Activated T-cell treated with anti-CD3 and anti-CD28 coated beads for 24 hours (primary cell): ENCODE measurements around the gene PPT1.

Source experiments
- DNase-seq: peaks from one replicate; pipeline ENCODE4 v3.0.0-alpha.2; 2020; ENCODE audit warnings: low read depth

PPT1 gene

GRCh38 chr1:40092706-40093639 is 4.1 kb downstream of the PPT1 start:
- no peak for DNase-seq

DNA sequence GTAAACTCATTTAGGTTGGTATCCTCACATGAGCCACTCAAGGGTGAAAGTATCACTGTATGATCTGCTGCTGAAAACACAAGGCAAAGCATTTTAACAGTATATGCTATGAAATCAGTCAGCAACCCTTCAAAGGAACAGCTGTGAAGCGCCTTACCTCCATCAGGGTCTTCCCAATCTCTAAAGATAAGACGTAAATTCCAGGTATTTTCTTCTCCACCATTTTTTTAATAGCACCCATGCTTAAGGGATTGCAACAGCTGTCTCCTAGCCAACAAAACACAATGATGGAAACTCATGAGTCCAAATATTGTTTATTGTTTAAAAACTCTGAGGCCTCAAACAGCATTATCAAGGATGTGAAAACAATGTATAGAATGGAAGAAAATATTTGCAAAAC is 4.8 kb downstream of the PPT1 start:
- DNase-seq: no peak

DNA sequence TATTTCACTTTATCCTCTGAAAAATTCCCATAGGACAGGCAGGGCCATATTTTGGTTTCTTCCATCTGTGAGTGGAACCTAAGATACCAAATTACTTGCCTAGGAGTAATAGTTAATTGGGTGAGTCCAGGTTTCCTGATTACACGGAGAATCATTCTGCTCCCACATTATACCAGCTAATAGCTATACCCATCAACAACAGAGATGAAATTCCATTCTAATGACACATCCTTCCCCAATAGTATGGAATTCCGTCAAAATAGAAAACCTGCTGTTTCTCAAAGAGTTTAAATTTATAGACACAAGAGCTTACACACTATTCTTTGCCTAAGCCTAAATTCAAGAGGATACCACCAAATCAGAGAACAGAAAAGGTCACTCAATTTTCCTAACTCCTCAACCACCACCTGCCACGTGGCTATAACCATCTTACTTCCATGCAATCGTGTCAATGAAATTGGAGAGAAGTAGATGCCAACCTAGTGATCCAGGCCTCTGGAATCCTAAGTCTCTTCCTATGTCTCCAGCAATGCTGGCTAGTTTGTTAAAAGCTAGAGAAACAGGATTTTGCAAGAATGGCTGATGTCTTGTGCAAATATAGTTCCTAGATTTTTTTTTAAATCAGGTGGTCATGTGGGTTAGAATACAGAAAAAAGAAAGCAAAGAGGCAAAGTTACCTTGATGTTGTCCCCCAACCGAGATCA is 6.2 kb downstream of the PPT1 start:
- no peak for DNase-seq

DNA sequence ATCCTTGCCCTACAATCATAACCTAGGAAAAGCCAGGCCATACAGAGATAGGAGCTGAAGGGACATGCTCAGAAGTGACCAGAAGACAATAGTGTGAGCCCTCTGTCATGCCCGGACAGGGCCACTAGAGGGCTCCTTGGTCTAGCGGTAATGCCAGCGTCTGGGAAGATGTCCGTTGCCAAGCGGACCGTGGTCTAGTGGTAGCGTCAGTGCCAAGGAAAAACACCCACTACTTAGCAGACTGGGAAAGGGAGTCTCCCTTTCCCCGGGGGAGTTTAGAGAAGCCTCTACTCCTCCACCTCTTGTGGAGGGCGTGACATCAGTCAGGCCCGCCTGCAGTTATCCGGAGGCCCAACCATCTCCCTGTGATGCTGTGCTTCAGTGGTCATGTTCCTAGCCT is 12.3 kb downstream of the PPT1 start:
- peak; percentile 28 for DNase-seq

DNA sequence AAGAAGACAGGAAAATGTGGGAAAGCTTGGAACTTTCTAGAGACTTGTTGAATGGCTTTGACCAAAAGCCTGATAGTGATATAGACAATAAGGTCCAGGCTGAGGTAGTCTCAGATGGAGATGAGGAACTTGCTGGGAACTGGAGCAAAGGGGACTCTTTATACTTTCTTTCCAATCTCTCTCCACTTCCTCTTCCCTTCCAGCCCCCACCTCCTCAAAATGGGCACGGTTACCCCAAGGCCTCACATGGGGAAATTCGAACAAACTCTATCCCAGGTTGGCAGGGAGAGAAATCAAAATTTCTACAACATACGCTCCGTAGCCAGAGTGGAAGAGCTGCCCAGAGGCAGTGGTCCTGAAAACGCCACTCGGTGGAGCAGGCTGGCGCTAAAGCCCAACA is 15.2 kb downstream of the PPT1 start:
- DNase-seq: no peak

GRCh38 chr1:40079774-40080400 is 17.2 kb downstream of the PPT1 start:
- DNase-seq: no peak

DNA sequence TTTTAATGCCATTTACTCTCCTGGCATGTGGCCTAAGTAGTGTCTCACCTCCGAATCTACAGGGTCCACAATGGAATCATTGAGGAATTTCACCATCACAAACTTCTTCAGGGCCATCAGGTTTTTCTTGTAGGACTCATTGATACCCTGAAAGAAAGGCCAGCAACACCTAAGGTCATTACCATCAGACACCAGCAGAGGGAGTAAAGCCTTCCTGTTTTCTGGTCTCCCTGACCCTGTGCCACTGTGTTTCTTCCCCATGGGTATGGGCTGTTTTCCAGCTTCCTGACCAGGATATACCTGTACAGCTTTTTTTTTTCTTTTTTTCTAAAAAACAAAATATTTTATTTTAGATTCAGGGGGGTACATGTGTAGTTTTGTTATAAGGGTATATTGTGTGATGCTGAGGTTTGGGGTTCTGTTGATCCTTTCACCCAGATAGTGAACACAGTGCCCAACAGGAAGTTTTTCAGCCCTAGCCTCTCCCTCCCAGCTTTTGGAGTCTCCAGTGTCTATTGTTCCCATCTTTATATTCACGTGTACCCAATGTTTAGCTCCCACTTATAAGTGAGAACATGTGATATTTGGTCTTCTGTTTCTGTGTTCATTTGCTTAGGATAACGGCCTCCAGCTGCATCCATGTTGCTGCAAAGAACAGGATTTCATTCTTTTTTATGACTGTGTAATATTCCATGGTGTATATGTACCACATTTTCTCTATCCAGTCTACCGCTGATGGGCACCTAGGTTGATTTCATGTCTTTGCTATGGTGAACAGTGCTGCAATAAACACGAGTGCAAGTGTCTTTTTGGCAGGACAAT is 18.3 kb downstream of the PPT1 start:
- peak; percentile 32 for DNase-seq

- no peak for DNase-seq
Measured at GRCh38 chr1:40076895-40077312, 20.1 kb downstream of the PPT1 start.

GRCh38 chr1:40075266-40075665 is 21.8 kb downstream of the PPT1 start:
- no peak for DNase-seq

DNA sequence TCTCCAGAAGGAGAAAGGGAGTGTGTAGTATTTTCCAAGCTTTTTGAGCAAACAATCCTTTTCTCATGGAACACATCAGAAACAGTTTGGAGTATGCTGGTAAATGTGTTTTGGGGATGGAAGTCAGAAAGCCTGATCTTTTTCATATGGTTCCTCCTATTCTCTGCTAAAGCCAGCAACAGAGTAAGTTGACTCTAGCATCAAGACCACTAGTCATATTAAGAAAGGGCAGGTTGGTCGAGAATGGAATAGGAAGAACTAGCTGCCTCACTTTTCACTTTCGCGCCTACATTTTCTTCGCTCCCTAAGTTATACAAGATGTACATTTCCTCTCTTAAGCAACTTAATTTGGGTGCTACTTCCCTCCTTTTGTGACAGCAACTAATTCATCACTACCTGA is 24.0 kb downstream of the PPT1 start:
- no peak for DNase-seq

DNA sequence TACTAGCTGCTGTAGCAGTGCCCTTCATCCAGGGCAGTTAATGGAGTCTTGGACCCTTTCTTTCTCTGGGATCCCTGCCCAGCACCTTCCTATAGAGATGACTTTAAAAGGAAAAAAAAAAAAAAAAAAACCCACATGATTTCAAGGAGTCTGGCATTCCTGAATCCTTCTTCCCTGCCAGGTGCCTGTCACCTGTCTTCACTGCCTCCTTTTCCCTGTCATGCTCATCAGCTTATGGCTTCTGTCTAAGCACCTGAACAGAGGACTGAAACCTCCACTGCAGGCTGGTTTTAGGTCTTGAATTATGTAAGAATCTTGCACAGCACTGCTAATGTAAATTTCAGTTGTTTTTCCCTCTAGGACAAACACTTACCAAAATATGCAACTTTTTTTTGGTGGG is 24.9 kb downstream of the PPT1 start:
- DNase-seq: no peak

DNA sequence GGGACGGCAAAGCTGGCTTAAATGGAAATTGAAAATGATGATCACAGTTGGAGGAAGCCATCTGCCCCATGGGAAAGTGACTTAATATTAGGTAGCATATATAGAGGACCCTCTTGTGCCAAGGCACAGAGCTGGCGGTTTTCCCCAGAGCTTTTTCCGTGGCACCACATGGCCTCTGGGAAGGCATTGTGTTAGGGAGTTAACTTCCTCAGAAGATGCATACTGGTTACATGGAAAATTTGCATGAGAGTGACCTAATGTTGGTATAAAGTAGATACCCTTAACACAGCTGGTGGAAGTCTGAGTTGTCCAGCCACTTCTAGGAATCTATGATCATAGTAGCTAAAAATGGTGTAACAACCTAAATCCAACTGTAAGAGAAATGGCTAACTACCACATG is 29.2 kb downstream of the PPT1 start:
- no peak for DNase-seq

GRCh38 chr1:40067023-40067422 is 30.0 kb downstream of the PPT1 start:
- DNase-seq: no peak

- no peak for DNase-seq
Measured at GRCh38 chr1:40064797-40065499, 32.1 kb downstream of the PPT1 start.

- no peak for DNase-seq
Measured at GRCh38 chr1:40059960-40060750, 36.9 kb downstream of the PPT1 start.

- no peak for DNase-seq
Measured at GRCh38 chr1:40059338-40059959, 37.6 kb downstream of the PPT1 start.

DNA sequence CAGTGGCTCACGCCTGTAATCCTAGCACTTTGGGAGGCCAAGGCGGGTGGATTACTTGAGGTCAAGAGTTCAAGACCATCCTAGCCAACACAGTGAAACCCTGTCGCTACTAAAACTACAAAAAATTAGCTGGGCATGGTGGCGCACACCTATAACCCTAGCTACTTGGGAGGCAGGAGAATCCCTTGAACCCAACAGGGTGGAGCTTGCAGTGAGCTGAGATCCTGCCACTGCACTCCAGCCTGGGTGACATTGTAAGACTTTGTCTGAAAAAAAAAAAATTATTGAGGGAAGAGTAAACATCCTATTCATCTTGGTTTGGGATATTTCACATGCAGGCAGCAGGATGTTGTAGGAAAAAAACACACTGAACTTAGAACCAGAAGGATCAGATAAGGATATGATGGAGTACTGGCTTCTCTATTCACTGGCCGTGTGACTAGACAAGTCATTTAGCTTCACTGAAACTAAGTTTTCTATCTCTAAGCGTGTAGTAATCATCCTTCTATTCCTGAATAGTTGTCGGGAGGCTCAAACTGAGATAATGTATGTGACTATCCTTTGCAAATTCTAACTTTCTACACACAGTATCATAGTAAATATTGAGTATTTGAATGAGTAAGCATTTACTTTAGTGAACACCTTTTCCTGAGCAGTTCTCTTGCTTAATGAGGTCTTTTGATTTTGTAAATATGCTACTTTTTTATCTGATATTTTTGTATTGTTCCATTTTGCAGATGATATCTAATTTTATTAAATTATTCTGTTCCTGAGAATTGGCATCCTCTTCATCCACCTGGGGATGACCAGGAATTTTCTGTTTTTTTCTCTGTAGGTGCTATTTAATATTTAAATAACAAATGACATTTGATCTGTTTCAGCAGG is 38.4 kb downstream of the PPT1 start:
- DNase-seq: no peak

DNA sequence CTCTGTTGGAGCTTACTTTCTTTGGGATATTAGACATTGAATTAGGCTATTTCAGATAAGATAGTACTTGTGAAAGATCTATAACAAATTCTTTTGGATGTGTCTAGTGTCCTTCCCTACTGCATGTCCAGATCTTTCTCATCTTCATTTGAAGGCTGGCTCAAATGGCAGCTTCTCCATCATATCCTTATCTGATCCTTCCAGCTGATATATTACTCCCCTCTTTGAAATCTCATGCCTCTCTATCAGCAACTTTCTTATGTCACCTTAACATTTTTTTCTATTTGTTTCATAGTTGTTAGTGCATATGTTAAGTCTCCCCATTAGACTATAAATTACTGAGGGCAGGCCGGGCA is 39.0 kb downstream of the PPT1 start:
- no peak for DNase-seq
